HEK293 (cell line): Measurements from ENCODE around the gene DIS3L2.

Experiments used
- CTCF ChIP-seq: fragments of 450-650 bp; formaldehyde crosslinking; IDR thresholded peaks from 2 replicates; pipeline ENCODE4 v1.5.1; 2016; ENCODE audit warnings: missing biosample characterization, missing genetic modification characterization
- RBAK ChIP-seq: fragments of 450-650 bp; formaldehyde crosslinking; IDR thresholded peaks from 2 replicates; pipeline ENCODE4 v1.5.1; 2016; ENCODE audit warnings: missing biosample characterization, missing genetic modification characterization
- YY1 ChIP-seq: fragments of 450-650 bp; formaldehyde crosslinking; IDR thresholded peaks from 2 replicates; pipeline ENCODE4 v1.5.1; 2018; ENCODE audit warnings: missing biosample characterization, missing genetic modification characterization
- ZFHX2 ChIP-seq: fragments of 450-650 bp; formaldehyde crosslinking; conservative IDR thresholded peaks from 2 replicates; pipeline ENCODE4 v1.5.1; 2016; ENCODE audit warnings: missing biosample characterization, missing genetic modification characterization
- ZNF121 ChIP-seq: fragments of 450-650 bp; formaldehyde crosslinking; IDR thresholded peaks from 2 replicates; pipeline ENCODE4 v1.5.1; 2016; ENCODE audit warnings: missing biosample characterization, missing genetic modification characterization
- ZNF274 ChIP-seq, 2 experiments: fragments of 200-500 bp in 1 of 2; fragments of 450-650 bp in 1 of 2; sonication (Bioruptor generic) in 1 of 2; formaldehyde crosslinking in 1 of 2; IDR thresholded peaks; 2 replicates each; pipeline versions ENCODE4 v1.5.1 to v1.6.1; 2014 to 2016; ENCODE audit warnings: borderline replicate concordance in 1 of 2, inconsistent platforms in 1 of 2, low read length in 1 of 2, missing biosample characterization in 1 of 2, missing genetic modification characterization in 1 of 2
- ZNF558 ChIP-seq: fragments of 450-650 bp; formaldehyde crosslinking; IDR thresholded peaks from 2 replicates; pipeline ENCODE4 v1.5.1; 2016; ENCODE audit warnings: missing biosample characterization, missing genetic modification characterization
- ZNF560 ChIP-seq: fragments of 450-650 bp; formaldehyde crosslinking; IDR thresholded peaks from 2 replicates; pipeline ENCODE4 v1.5.1; 2017; ENCODE audit warnings: missing biosample characterization, missing genetic modification characterization, borderline replicate concordance

- no peak for TF ChIP-seq YY1
- TF ChIP-seq CTCF (tag by site-specific recombination), result no peak
- TF ChIP-seq ZNF121 (tag by site-specific recombination), result no peak
- no peak for TF ChIP-seq RBAK (tag by site-specific recombination)
- no peak for TF ChIP-seq ZNF558 (tag by site-specific recombination)
- TF ChIP-seq ZFHX2 (tag by site-specific recombination), result no peak
- no peak for TF ChIP-seq ZNF560
- TF ChIP-seq ZNF274 (IDR thresholded peaks at IDR 0.05; ENCODE audit: low read length), result no peak
- no peak for TF ChIP-seq ZNF274 (tag by site-specific recombination; IDR thresholded peaks at IDR 0.05; ENCODE audit: borderline replicate concordance)
Measured at GRCh38 chr2:232306741-232307305, 345.3 kb downstream of the DIS3L2 start.
